Hepatocyte (in vitro differentiated cells): ENCODE data around the gene KRTAP6-2. TPM values are rescaled to one million over a fixed set of nuclear protein-coding genes. Genes with fewer than 3 reads are reported as not detected.

Source experiments
- DNase-seq: peaks from one replicate; pipeline ENCODE4 v3.0.0-alpha.2; 2016; ENCODE audit warnings: low spot score
- H2AFZ ChIP-seq: fragments of 200-600 bp; sonication (generic); 2 replicates; pipeline ENCODE4 v1.6.0; 2016; ENCODE audit warnings: antibody characterized with exemption, mild to moderate bottlenecking
- H3K27ac ChIP-seq: fragments of 200-600 bp; sonication (generic); 2 replicates; pipeline ENCODE4 v1.5.1; 2016; ENCODE audit warnings: mild to moderate bottlenecking
- H3K27me3 ChIP-seq: fragments of 200-600 bp; sonication (generic); 2 replicates; pipeline ENCODE4 v1.6.1; 2016
- H3K36me3 ChIP-seq: fragments of 200-600 bp; sonication (generic); replicated peaks from 2 replicates; pipeline ENCODE4 v1.5.1; 2016; ENCODE audit warnings: low read depth; ENCODE audit not compliant: insufficient read depth
- H3K4me1 ChIP-seq: fragments of 200-600 bp; sonication (generic); 2 replicates; pipeline ENCODE4 v1.5.1; 2016; ENCODE audit warnings: mild to moderate bottlenecking, moderate library complexity; ENCODE audit not compliant: insufficient read depth
- H3K4me2 ChIP-seq: fragments of 200-600 bp; sonication (generic); 2 replicates; pipeline ENCODE4 v1.6.0; 2016
- H3K4me3 ChIP-seq: fragments of 200-600 bp; sonication (generic); 2 replicates; pipeline ENCODE4 v1.5.1; 2016; ENCODE audit warnings: mild to moderate bottlenecking
- H3K79me2 ChIP-seq: fragments of 200-600 bp; sonication (generic); 2 replicates; pipeline ENCODE4 v1.6.0; 2017; ENCODE audit warnings: mild to moderate bottlenecking
- H3K9me2 ChIP-seq: fragments of 200-600 bp; sonication (generic); replicated peaks from 2 replicates; pipeline ENCODE4 v1.6.0; 2017; ENCODE audit warnings: mild to moderate bottlenecking; ENCODE audit not compliant: insufficient read depth
- H3K9me3 ChIP-seq: fragments of 200-600 bp; sonication (generic); 2 replicates; pipeline ENCODE4 v1.5.1; 2016; ENCODE audit warnings: low read depth, mild to moderate bottlenecking
- H4K20me1 ChIP-seq: fragments of 200-600 bp; sonication (generic); 2 replicates; pipeline ENCODE4 v1.6.0; 2016; ENCODE audit warnings: mild to moderate bottlenecking; ENCODE audit not compliant: insufficient read depth, poor library complexity, severe bottlenecking
- EZH2 ChIP-seq: fragments of 200-600 bp; sonication (generic); IDR thresholded peaks from 2 replicates; pipeline ENCODE4 v1.6.1; 2016; ENCODE audit warnings: antibody characterized with exemption, mild to moderate bottlenecking, borderline replicate concordance
- EZH2phosphoT487 ChIP-seq: fragments of 200-600 bp; sonication (generic); IDR thresholded peaks from one replicate; pipeline ENCODE4 v1.6.1; 2018; ENCODE audit warnings: antibody characterized with exemption, mild to moderate bottlenecking, low read depth, moderate library complexity; ENCODE audit not compliant: unreplicated experiment, severe bottlenecking
- WGBS: methylation state at CpG from one replicate; pipeline ENCODE4 v1.1.6; 2016; ENCODE audit warnings: low lambda C conversion rate; ENCODE audit errors: missing lambda C conversion rate; 5-methylcytosine and 5-hydroxymethylcytosine counted together
- polyA plus RNA-seq: library from polyadenylated mRNA; unstranded; fragments of >200 nt; fragmentation: Nextera tagmentation; extraction: Ambion mirVana; gene quantifications from 2 replicates; pipeline ENCODE4 v1.2.1, GENCODE V29; 2016
- total RNA-seq: library from RNA; depleted of rRNA; stranded (reverse); fragments of >200 nt; gene quantifications from 2 replicates; pipeline ENCODE4 v1.2.3, GENCODE V29; 2014
- TF ChIP-seq, protein P1 (sequence below): fragments of 200-600 bp; sonication (generic); IDR thresholded peaks from 2 replicates; pipeline ENCODE4 v1.5.1; 2016; ENCODE audit warnings: antibody characterized with exemption, mild to moderate bottlenecking; ENCODE audit not compliant: poor library complexity

KRTAP6-2 gene, protein sequence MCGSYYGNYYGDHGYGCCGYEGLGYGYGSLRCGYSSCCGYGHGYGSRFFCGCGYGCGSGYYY
- total RNA-seq (not detected in 2 replicates), polyA plus RNA-seq (not detected in 2 replicates)

GRCh38 chr21:30598802-30599201 lies at the start of gene KRTAP6-2:
TSS of gene KRTAP6-2 (minus strand) at chr21:30598902. CDS start at chr21:30598874, 28 bp downstream.
- Histone ChIP-seq H3K36me3 (no peaks in the 10 kb centered on the region), H3K9me2 (no peaks in the 10 kb centered on the region), H3K4me2 (no peak within 1 kb of the TSS), H3K4me1 (no peaks in the 10 kb centered on the region), H2AFZ (no peak within 1 kb of the TSS), H3K27ac (no peak within 1 kb of the TSS), H4K20me1 (no peaks in the 10 kb centered on the region), H3K4me3 (no peak within 1 kb of the TSS), H3K79me2 (no peaks in the 10 kb centered on the region), H3K27me3 (no peaks in the 10 kb centered on the region), H3K9me3 (no peaks in the 10 kb centered on the region)
- 92% methylated on average over 6 of the region's 6 CpGs for WGBS
- TF ChIP-seq EZH2phosphoT487 = no peak
- DNase-seq = no peak

DNA sequence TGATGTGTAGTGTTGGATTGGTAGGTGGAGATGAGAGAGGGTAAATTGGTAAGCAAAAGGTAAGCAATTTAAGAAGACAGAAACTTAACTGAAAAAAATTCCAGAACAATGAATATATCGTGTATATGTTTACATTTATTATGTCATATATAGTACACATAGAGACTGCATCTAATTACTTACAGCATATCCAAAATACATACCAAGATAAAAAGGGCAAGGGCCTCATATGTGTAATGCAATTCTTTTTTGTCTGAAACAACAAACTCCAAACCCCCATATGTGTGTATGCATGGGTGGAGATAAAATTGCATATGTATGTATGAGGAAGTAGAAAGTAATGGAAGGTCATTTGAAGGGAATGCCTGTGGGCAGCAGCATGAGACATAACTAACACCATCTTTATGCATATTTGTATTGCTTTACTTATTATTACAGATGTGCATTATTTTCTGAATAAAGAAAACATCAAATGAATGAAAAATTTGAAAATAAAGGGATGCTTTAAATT lies 48.3 kb upstream of the KRTAP6-2 start:
- H2AFZ ChIP-seq = no peak overlapping the region
- H4K20me1 ChIP-seq = no peaks in the 10 kb centered on the region
- no peaks in the 10 kb centered on the region for H3K9me3 ChIP-seq
- H3K9me2 ChIP-seq = no peaks in the 10 kb centered on the region
- no peaks in the 10 kb centered on the region for H3K27me3 ChIP-seq
- H3K4me2 ChIP-seq = no peak overlapping the region
- H3K4me3 ChIP-seq = no peak overlapping the region
- no peak for DNase-seq
- no peaks in the 10 kb centered on the region for H3K79me2 ChIP-seq
- TF ChIP-seq EZH2phosphoT487 = no peak
- TF ChIP-seq EZH2 = no peak
- TF ChIP-seq, protein P1, sequence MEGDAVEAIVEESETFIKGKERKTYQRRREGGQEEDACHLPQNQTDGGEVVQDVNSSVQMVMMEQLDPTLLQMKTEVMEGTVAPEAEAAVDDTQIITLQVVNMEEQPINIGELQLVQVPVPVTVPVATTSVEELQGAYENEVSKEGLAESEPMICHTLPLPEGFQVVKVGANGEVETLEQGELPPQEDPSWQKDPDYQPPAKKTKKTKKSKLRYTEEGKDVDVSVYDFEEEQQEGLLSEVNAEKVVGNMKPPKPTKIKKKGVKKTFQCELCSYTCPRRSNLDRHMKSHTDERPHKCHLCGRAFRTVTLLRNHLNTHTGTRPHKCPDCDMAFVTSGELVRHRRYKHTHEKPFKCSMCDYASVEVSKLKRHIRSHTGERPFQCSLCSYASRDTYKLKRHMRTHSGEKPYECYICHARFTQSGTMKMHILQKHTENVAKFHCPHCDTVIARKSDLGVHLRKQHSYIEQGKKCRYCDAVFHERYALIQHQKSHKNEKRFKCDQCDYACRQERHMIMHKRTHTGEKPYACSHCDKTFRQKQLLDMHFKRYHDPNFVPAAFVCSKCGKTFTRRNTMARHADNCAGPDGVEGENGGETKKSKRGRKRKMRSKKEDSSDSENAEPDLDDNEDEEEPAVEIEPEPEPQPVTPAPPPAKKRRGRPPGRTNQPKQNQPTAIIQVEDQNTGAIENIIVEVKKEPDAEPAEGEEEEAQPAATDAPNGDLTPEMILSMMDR = no peak
- no peak overlapping the region for H3K27ac ChIP-seq
- no peaks in the 10 kb centered on the region for H3K4me1 ChIP-seq
- H3K36me3 ChIP-seq = no peaks in the 10 kb centered on the region
- 91% methylated on average over 1 of the region's 1 CpG for WGBS

GRCh38 chr21:30642564-30642963 lies 43.9 kb upstream of the KRTAP6-2 start, which contains the start of gene KRTAP20-3:
TSS of gene KRTAP20-3 (plus strand) at chr21:30642864.
- 96% methylated on average over 2 of the region's 2 CpGs for WGBS
- TF ChIP-seq, protein P1 = no peak
- TF ChIP-seq EZH2phosphoT487 (no peak), EZH2 (no peak)
- no peaks in the 10 kb centered on the region for H3K36me3 ChIP-seq
- H2AFZ ChIP-seq = no peak within 1 kb of the TSS
- no peaks in the 10 kb centered on the region for H3K9me2 ChIP-seq
- no peak within 1 kb of the TSS for H3K27ac ChIP-seq
- no peaks in the 10 kb centered on the region for H3K9me3 ChIP-seq
- H4K20me1 ChIP-seq = no peaks in the 10 kb centered on the region
- H3K4me1 ChIP-seq = no peaks in the 10 kb centered on the region
- no peak for DNase-seq
- no peak within 1 kb of the TSS for H3K4me3 ChIP-seq
- H3K27me3 ChIP-seq = no peaks in the 10 kb centered on the region
- no peak within 1 kb of the TSS for H3K4me2 ChIP-seq
- no peaks in the 10 kb centered on the region for H3K79me2 ChIP-seq

DNA sequence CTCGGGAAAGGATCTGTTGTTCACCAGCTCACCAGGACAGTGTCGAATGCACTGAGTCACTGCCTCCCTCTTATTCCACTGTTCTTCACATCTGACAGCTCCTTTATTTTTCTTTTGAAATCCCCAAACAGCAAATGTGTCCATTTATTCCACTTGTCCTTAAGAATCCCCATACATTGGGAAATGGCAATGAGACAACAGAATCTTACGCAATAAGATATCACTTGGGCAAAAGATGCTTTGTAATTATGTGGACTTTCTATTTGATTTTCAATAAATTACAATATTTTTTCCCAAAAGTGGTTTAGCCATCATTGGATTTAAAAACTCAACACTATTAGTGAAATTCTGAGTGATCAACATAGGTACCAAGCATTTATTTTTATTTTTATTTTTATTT lies 40.0 kb upstream of the KRTAP6-2 start:
- Histone ChIP-seq H3K9me3 (no peaks in the 10 kb centered on the region), H3K36me3 (no peaks in the 10 kb centered on the region), H3K4me1 (no peaks in the 10 kb centered on the region), H3K4me2 (no peak overlapping the region), H3K79me2 (no peaks in the 10 kb centered on the region), H3K27ac (no peak overlapping the region), H3K9me2 (no peaks in the 10 kb centered on the region), H4K20me1 (no peaks in the 10 kb centered on the region), H3K27me3 (no peaks in the 10 kb centered on the region), H3K4me3 (no peak overlapping the region), H2AFZ (no peak overlapping the region)
- no peak for DNase-seq
- 91% methylated on average over 3 of the region's 3 CpGs for WGBS
- TF ChIP-seq EZH2phosphoT487 = no peak
- TF ChIP-seq, protein P1 = no peak
- TF ChIP-seq EZH2 = no peak
